ENCODE data around the gene COQ5. TPM values are rescaled to one million over a fixed set of nuclear protein-coding genes. Genes with fewer than 3 reads are reported as not detected.

Gene COQ5
- total RNA-seq, 2 experiments from 2014 or later = 34.4 to 35.5 TPM

DNA sequence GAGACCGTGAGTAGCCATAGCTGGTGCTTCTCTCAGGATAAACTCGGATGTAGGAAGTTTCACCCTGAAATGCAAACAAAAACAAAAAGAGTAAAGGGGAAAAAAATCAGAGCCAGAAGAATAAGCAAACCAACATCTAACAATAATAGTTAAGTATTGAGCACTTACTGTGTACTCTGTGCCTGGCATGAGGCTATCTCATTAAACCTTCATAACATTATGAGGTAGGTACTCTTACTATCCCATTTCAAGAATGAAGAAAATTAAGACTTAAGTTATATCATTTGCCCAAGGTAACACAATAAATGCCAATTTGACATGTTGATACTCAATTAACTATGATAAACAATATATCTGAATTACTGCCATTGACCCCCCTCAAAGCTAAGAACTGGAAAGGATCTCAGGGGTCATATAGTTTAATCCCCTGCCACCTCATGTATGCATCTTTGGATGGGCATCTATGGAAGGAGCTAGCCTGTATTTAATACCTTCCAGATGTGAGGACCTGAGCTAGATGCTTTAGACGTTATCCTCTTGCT, 66.8 kb downstream of the COQ5 start:
- DNase-seq (no peak), ATAC-seq (no peak)
- intact Hi-C loops (cut with micrococcal nuclease) = no loop called here
- ChIA-PET POLR2A (interaction anchor here (0.7 to 4.0 kb wide), 3 partner anchors 12 to 34 kb away, joined by 3 to 17 read pairs (median 3); partner anchors contain the start of genes DYNLL1, GATC and TRIAP1), CTCF (interaction anchor here (1.1 to 8.9 kb wide), 4 partner anchors 7 to 119 kb away, joined by 3 to 110 read pairs (median 7); partner anchors contain the start of genes GATC, POP5 and TRIAP1)
- TF ChIP-seq, protein P1, sequence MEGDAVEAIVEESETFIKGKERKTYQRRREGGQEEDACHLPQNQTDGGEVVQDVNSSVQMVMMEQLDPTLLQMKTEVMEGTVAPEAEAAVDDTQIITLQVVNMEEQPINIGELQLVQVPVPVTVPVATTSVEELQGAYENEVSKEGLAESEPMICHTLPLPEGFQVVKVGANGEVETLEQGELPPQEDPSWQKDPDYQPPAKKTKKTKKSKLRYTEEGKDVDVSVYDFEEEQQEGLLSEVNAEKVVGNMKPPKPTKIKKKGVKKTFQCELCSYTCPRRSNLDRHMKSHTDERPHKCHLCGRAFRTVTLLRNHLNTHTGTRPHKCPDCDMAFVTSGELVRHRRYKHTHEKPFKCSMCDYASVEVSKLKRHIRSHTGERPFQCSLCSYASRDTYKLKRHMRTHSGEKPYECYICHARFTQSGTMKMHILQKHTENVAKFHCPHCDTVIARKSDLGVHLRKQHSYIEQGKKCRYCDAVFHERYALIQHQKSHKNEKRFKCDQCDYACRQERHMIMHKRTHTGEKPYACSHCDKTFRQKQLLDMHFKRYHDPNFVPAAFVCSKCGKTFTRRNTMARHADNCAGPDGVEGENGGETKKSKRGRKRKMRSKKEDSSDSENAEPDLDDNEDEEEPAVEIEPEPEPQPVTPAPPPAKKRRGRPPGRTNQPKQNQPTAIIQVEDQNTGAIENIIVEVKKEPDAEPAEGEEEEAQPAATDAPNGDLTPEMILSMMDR (IDR thresholded peaks at IDR 0.05) = no peak
- Mint-ChIP-seq H3K36me3 (ENCODE audit: low read depth) (peaks cover 71% of the 10 kb centered on the region), H3K27ac (no peak overlapping the region), H3K9me3 (no peaks in the 10 kb centered on the region), H3K4me1 (ENCODE audit: low read depth) (peaks cover 25% of the 10 kb centered on the region), H3K4me3 (no peak overlapping the region), H3K27me3 (no peaks in the 10 kb centered on the region)

DNA sequence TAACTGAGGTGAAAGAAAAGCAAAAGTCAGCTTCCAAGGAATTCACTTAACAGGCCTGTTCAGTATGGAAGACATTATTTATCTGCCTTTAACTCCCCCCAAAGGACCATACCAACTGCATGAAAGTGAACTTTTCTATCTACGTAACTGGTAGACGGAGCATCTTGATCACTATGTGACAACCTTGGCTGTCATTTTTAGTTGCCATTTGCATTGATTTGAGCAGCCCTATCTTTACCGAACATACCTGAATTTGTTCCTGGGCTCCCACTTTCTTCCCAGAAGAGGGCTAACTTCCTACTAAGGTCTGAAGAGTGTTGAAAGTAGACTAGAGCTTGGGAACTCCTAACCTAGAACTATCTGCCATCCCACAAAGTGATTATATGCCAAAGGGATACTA, 68.8 kb downstream of the COQ5 start:
- Mint-ChIP-seq H3K9me3 (no peaks in the 10 kb centered on the region), H3K36me3 (ENCODE audit: low read depth) (peaks cover 69% of the 10 kb centered on the region), H3K4me3 (no peak overlapping the region), H3K27ac (peak overlapping the region; percentile 7), H3K4me1 (ENCODE audit: low read depth) (peaks cover 8% of the 10 kb centered on the region), H3K27me3 (no peaks in the 10 kb centered on the region)
- ChIA-PET POLR2A (interaction anchor here (0.8 to 4.0 kb wide), 4 partner anchors 8 to 14 kb away, joined by 3 to 22 read pairs (median 10); partner anchors contain the start of genes GATC, SRSF9 and TRIAP1), CTCF (interaction anchor here (12.0 kb wide), 1 partner anchor 7 kb away, joined by 110 read pairs; the partner anchor contains the start of gene SRSF9)
- TF ChIP-seq, protein P1 (IDR thresholded peaks at IDR 0.05) = no peak
- DNase-seq = no peak
- ATAC-seq = no peak
- intact Hi-C loops (cut with micrococcal nuclease) = no loop called here

DNA sequence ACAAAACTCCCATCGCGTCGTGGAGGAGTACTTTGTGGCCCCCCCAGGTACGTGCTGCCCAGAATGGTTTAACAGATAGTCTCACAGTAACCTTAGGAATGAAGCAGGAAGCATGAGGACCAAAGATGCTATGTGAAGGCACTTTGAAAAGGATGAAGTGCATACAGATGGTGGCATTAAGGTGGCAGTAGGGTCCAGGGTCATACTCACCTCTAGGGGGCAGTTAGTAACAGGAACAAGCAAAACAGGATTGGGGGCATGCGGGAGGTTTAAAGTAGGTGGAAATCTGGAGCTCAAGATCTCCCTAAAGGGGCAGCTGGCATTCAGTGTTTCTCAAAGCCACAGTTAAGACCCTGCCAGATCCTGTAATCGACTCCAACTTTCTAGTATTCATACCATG, 71.8 kb downstream of the COQ5 start:
- DNase-seq = peak; percentile 30
- H3K27ac Mint-ChIP-seq = peak overlapping the region; percentile 51
- H3K9me3 Mint-ChIP-seq = no peaks in the 10 kb centered on the region
- no peak for ATAC-seq
- intact Hi-C loops (cut with micrococcal nuclease) = no loop called here
- TF ChIP-seq, protein P1 (IDR thresholded peaks at IDR 0.05) = peak; percentile 46
- H3K36me3 Mint-ChIP-seq (ENCODE audit: low read depth) = peaks cover 48% of the 10 kb centered on the region
- no peak overlapping the region for H3K4me3 Mint-ChIP-seq
- ChIA-PET POLR2A (interaction anchor here (0.8 to 3.6 kb wide), 4 partner anchors 8 to 90 kb away, joined by 3 to 26 read pairs (median 12); partner anchors contain the start of genes GATC, SRSF9 and TRIAP1), CTCF (interaction anchor here (0.6 to 12.0 kb wide), 8 partner anchors 10 to 120 kb away, joined by 3 to 110 read pairs (median 4); partner anchors contain the start of gene SRSF9)
- H3K27me3 Mint-ChIP-seq = no peaks in the 10 kb centered on the region
- H3K4me1 Mint-ChIP-seq (ENCODE audit: low read depth) = peaks cover 11% of the 10 kb centered on the region

DNA sequence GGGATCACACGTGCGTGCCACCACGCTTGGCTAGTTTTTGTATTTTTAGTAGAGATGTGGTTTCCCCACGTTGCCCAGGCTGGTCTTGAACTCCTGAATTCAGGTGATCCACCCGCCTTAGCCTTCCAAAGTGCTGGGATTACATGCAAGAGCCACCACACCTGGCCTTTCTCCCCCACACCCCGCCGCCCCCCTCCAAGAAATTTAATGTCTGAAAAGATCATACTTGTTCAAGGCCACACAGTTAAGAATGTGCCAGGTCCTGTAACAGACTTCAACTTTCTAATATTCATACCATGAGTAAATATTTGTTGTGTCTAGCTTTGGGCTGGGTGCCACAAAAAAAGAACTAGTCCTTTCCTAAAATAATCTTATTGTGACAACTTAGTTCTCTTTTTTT, 73.7 kb downstream of the COQ5 start:
- ATAC-seq = no peak
- H3K9me3 Mint-ChIP-seq = no peaks in the 10 kb centered on the region

More for the DNA sequence above, 73.7 kb downstream of the COQ5 start:
- intact Hi-C loops (cut with micrococcal nuclease) = no loop called here
- H3K4me1 Mint-ChIP-seq (ENCODE audit: low read depth) = peaks cover 13% of the 10 kb centered on the region
- H3K27ac Mint-ChIP-seq = no peak overlapping the region
- TF ChIP-seq, protein P1 (IDR thresholded peaks at IDR 0.05) = no peak
- CTCF ChIA-PET = interaction anchor here (12.0 kb wide), 1 partner anchor 11 kb away, joined by 110 read pairs; the partner anchor contains the start of gene SRSF9
- POLR2A ChIA-PET = interaction anchor here (0.6 to 3.6 kb wide), 3 partner anchors 13 to 128 kb away, joined by 5 to 26 read pairs (median 6); partner anchors contain the start of gene SRSF9
- DNase-seq = no peak
- H3K4me3 Mint-ChIP-seq = no peak overlapping the region
- H3K27me3 Mint-ChIP-seq = no peaks in the 10 kb centered on the region
- peaks cover 43% of the 10 kb centered on the region for H3K36me3 Mint-ChIP-seq (ENCODE audit: low read depth)

Measured in activated CD8-positive, alpha-beta T cell treated with anti-CD3 and anti-CD28 coated beads for 36 hours (primary cell).